HepG2 (cell line): Measurements from ENCODE around the gene DDR2. TPM values are rescaled to one million over a fixed set of nuclear protein-coding genes. Genes with fewer than 3 reads are reported as not detected.
"Not testable (repeated sequence)": the region's sequence is repeated elsewhere in the genome, so short reads cannot be mapped to it uniquely, and the experiment has no call there.

Source experiments
- ARHGAP35 ChIP-seq: sonication (generic); formaldehyde crosslinking; IDR thresholded peaks from 2 replicates; pipeline ENCODE4 v1.9.0; 2022; ENCODE audit warnings: mild to moderate bottlenecking, inconsistent platforms, moderate library complexity, missing genetic modification reagents, borderline replicate concordance
- DPF2 ChIP-seq: sonication (generic); formaldehyde crosslinking; IDR thresholded peaks from 2 replicates; pipeline ENCODE4 v1.4.0; 2020; ENCODE audit warnings: mild to moderate bottlenecking, low read depth, missing genetic modification reagents, borderline replicate concordance
- ELF3 ChIP-seq: IDR thresholded peaks from 2 replicates; pipeline ENCODE4 v1.6.1; 2016; ENCODE audit warnings: missing genetic modification reagents, missing compliant biosample characterization
- FOXA1 ChIP-seq, 2 experiments: fragments of 450-650 bp in 1 of 2; sonication (generic) in 1 of 2; formaldehyde crosslinking in 1 of 2; IDR thresholded peaks; 2 replicates each; pipeline versions ENCODE4 v1.4.0 to v1.6.1; 2016 to 2020; ENCODE audit warnings: missing genetic modification reagents in 1 of 2
- KDM1A ChIP-seq: IDR thresholded peaks from 2 replicates; pipeline ENCODE4 v1.6.1; 2016; ENCODE audit warnings: missing compliant biosample characterization
- MED1 ChIP-seq: sonication (generic); formaldehyde crosslinking; IDR thresholded peaks from 2 replicates; pipeline ENCODE4 v1.4.0; 2020; ENCODE audit warnings: missing genetic modification reagents
- MEF2D ChIP-seq: sonication (generic); formaldehyde crosslinking; IDR thresholded peaks from 2 replicates; pipeline ENCODE4 v1.5.1; 2020; ENCODE audit warnings: mild to moderate bottlenecking, missing genetic modification reagents
- NCOA2 ChIP-seq: sonication (generic); formaldehyde crosslinking; IDR thresholded peaks from 2 replicates; pipeline ENCODE4 v1.8.0; 2022; ENCODE audit warnings: inconsistent platforms
- RCOR2 ChIP-seq: IDR thresholded peaks from 2 replicates; pipeline ENCODE4 v1.6.1; 2016; ENCODE audit warnings: missing biosample characterization, missing genetic modification reagents
- ZBTB7B ChIP-seq: sonication (generic); formaldehyde crosslinking; IDR thresholded peaks from 2 replicates; pipeline ENCODE4 v1.4.0; 2020; ENCODE audit warnings: missing genetic modification reagents
- ZNF350 ChIP-seq: sonication (generic); formaldehyde crosslinking; IDR thresholded peaks from 2 replicates; pipeline ENCODE4 v1.4.0; 2020; ENCODE audit warnings: mild to moderate bottlenecking, low read depth, missing genetic modification reagents, borderline replicate concordance
- ZNF761 ChIP-seq: sonication (generic); formaldehyde crosslinking; conservative IDR thresholded peaks from 2 replicates; pipeline ENCODE4 v1.4.0; 2020; ENCODE audit warnings: mild to moderate bottlenecking, missing genetic modification reagents
- polyA plus RNA-seq, 8 experiments: library from polyadenylated mRNA; depleted of rRNA in 3 of 8; stranded (reverse) in 7 of 8; unstranded in 1 of 8; fragments of >200 nt; fragmentation: Illumina TruSeq in 4 of 8; extraction: Trizol in 4 of 8; gene quantifications; 2 replicates each; pipeline versions ENCODE4 v1.2.1 to v1.2.3, GENCODE V29; 2011 to 2016; ENCODE audit warnings: low read depth in 4 of 8, missing spikeins in 1 of 8, mixed read lengths in 1 of 8; ENCODE audit not compliant: insufficient read depth in 1 of 8
- total RNA-seq, 5 experiments: library from RNA; depleted of rRNA; stranded (reverse); fragments of >200 nt; fragmentation: Illumina TruSeq; extraction: Trizol; gene quantifications; 2 replicates each; pipeline ENCODE4 v1.2.3, GENCODE V29; 2016; ENCODE audit warnings: low read depth in 1 of 5
- TF ChIP-seq, protein P1 (sequence below): IDR thresholded peaks from 2 replicates; pipeline ENCODE4 v1.6.1; 2016; ENCODE audit warnings: mild to moderate bottlenecking
- TF ChIP-seq, protein P2 (sequence below): sonication (generic); formaldehyde crosslinking; IDR thresholded peaks from 2 replicates; pipeline ENCODE4 v1.4.0; 2020; ENCODE audit warnings: missing genetic modification reagents
- TF ChIP-seq, protein P3 (sequence below): sonication (generic); formaldehyde crosslinking; IDR thresholded peaks from 2 replicates; pipeline ENCODE4 v1.4.0; 2020; ENCODE audit warnings: missing genetic modification reagents
- TF ChIP-seq, protein P4 (sequence below), 2 experiments: fragments of 450-650 bp in 1 of 2; sonication (generic) in 1 of 2; formaldehyde crosslinking; IDR thresholded peaks; 2 replicates each; pipeline versions ENCODE4 v1.5.0 to v1.8.0; 2020 to 2022; ENCODE audit warnings: mild to moderate bottlenecking in 1 of 2, missing genetic modification reagents in 1 of 2
- TF ChIP-seq, protein P5 (sequence below): sonication (generic); formaldehyde crosslinking; IDR thresholded peaks from 2 replicates; pipeline ENCODE4 v1.5.1; 2020; ENCODE audit warnings: mild to moderate bottlenecking, moderate library complexity, missing genetic modification reagents
- TF ChIP-seq, protein P6 (sequence below), 2 experiments: sonication (generic) in 1 of 2; formaldehyde crosslinking in 1 of 2; IDR thresholded peaks; 2 replicates each; pipeline versions ENCODE4 v1.4.0 to v1.6.1; 2018 to 2020; ENCODE audit warnings: missing genetic modification reagents in 2 of 2, borderline replicate concordance in 1 of 2, low read depth in 1 of 2, mild to moderate bottlenecking in 1 of 2, missing biosample characterization in 1 of 2

Gene DDR2
- total and polyA plus RNA-seq, 2 of the 13 experiments (the other 11 are each of a cell fraction or from before 2014, with no cell fraction given): 0.36 to 0.38 TPM

DNA sequence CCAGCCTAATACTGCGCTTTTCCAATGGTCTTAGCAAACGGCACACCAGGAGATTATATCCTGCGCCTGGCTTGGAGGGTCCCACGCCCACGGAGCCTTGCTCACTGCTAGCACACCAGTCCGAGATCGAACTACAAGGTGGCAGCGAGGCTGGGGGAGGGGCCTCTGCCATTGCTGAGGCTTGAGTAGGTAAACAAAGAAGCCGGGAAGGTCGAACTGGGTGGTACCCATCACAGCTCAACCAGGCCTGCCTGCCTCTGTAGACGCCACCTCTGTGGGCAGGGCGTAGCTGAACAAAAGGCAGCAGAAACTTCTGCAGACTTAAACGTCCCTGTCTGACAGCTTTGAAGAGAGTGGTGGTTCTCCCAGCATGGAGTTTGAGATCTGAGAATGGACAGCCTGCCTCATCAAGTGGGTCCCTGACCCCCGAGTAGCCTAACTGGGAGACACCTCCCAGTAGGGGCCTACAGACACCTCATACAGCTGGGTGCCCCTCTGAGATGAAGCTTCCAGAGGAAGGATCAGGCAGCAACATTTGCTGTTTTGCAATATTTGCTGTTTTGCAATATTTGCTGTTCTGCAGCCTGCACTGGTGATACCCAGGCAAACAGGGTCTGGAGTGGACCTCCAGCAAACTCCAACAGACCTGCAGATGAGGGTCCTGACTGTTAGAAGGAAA lies 114.1 kb downstream of the DDR2 start (continued):
- TF ChIP-seq, protein P1, sequence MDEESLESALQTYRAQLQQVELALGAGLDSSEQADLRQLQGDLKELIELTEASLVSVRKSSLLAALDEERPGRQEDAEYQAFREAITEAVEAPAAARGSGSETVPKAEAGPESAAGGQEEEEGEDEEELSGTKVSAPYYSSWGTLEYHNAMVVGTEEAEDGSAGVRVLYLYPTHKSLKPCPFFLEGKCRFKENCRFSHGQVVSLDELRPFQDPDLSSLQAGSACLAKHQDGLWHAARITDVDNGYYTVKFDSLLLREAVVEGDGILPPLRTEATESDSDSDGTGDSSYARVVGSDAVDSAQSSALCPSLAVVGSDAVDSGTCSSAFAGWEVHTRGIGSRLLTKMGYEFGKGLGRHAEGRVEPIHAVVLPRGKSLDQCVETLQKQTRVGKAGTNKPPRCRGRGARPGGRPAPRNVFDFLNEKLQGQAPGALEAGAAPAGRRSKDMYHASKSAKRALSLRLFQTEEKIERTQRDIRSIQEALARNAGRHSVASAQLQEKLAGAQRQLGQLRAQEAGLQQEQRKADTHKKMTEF (CRISPR knock-in tag): peak; percentile 84
- TF ChIP-seq ZNF761 (CRISPR knock-in tag) (peak; percentile 66; the same call in 1 of the 2 replicates), ELF3 (CRISPR knock-in tag) (peak; percentile 50; the same call in 1 of the 2 replicates), MEF2D (CRISPR knock-in tag) (0 out of 2 replicates have a peak, but pooled peaks have one; percentile 37), KDM1A (CRISPR knock-in tag) (peak; percentile 88), DPF2 (CRISPR knock-in tag) (peak; percentile 85), FOXA1 (CRISPR knock-in tag; IDR thresholded peaks at IDR 0.05) (peak; percentile 95), ZBTB7B (CRISPR knock-in tag) (peak; percentile 97), ZNF350 (peak; percentile 63; the same call in 1 of the 2 replicates), MED1 (peak; percentile 69), ARHGAP35 (CRISPR knock-in tag) (0 out of 2 replicates have a peak, but pooled peaks have one; percentile 40), NCOA2 (CRISPR knock-in tag) (peak; percentile 85), RCOR2 (peak; percentile 74)
- TF ChIP-seq, protein P2, sequence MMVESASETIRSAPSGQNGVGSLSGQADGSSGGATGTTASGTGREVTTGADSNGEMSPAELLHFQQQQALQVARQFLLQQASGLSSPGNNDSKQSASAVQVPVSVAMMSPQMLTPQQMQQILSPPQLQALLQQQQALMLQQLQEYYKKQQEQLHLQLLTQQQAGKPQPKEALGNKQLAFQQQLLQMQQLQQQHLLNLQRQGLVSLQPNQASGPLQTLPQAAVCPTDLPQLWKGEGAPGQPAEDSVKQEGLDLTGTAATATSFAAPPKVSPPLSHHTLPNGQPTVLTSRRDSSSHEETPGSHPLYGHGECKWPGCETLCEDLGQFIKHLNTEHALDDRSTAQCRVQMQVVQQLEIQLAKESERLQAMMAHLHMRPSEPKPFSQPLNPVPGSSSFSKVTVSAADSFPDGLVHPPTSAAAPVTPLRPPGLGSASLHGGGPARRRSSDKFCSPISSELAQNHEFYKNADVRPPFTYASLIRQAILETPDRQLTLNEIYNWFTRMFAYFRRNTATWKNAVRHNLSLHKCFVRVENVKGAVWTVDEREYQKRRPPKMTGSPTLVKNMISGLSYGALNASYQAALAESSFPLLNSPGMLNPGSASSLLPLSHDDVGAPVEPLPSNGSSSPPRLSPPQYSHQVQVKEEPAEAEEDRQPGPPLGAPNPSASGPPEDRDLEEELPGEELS (CRISPR knock-in tag): peak; percentile 84
- TF ChIP-seq FOXA1 (IDR thresholded peaks at IDR 0.05): not testable (repeated sequence)
- TF ChIP-seq, protein P3, sequence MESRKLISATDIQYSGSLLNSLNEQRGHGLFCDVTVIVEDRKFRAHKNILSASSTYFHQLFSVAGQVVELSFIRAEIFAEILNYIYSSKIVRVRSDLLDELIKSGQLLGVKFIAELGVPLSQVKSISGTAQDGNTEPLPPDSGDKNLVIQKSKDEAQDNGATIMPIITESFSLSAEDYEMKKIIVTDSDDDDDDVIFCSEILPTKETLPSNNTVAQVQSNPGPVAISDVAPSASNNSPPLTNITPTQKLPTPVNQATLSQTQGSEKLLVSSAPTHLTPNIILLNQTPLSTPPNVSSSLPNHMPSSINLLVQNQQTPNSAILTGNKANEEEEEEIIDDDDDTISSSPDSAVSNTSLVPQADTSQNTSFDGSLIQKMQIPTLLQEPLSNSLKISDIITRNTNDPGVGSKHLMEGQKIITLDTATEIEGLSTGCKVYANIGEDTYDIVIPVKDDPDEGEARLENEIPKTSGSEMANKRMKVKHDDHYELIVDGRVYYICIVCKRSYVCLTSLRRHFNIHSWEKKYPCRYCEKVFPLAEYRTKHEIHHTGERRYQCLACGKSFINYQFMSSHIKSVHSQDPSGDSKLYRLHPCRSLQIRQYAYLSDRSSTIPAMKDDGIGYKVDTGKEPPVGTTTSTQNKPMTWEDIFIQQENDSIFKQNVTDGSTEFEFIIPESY: 0 out of 2 replicates have a peak, but pooled peaks have one; percentile 28
- TF ChIP-seq, protein P4, sequence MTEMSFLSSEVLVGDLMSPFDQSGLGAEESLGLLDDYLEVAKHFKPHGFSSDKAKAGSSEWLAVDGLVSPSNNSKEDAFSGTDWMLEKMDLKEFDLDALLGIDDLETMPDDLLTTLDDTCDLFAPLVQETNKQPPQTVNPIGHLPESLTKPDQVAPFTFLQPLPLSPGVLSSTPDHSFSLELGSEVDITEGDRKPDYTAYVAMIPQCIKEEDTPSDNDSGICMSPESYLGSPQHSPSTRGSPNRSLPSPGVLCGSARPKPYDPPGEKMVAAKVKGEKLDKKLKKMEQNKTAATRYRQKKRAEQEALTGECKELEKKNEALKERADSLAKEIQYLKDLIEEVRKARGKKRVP (CRISPR knock-in tag; IDR thresholded peaks at IDR 0.05): peak in 1 of 2 experiments; percentile 69; a peak in 1 of 4 replicates
- TF ChIP-seq, protein P5, sequence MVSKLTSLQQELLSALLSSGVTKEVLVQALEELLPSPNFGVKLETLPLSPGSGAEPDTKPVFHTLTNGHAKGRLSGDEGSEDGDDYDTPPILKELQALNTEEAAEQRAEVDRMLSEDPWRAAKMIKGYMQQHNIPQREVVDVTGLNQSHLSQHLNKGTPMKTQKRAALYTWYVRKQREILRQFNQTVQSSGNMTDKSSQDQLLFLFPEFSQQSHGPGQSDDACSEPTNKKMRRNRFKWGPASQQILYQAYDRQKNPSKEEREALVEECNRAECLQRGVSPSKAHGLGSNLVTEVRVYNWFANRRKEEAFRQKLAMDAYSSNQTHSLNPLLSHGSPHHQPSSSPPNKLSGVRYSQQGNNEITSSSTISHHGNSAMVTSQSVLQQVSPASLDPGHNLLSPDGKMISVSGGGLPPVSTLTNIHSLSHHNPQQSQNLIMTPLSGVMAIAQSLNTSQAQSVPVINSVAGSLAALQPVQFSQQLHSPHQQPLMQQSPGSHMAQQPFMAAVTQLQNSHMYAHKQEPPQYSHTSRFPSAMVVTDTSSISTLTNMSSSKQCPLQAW (CRISPR knock-in tag): 0 out of 2 replicates have a peak, but pooled peaks have one; percentile 71
- TF ChIP-seq, protein P6, sequence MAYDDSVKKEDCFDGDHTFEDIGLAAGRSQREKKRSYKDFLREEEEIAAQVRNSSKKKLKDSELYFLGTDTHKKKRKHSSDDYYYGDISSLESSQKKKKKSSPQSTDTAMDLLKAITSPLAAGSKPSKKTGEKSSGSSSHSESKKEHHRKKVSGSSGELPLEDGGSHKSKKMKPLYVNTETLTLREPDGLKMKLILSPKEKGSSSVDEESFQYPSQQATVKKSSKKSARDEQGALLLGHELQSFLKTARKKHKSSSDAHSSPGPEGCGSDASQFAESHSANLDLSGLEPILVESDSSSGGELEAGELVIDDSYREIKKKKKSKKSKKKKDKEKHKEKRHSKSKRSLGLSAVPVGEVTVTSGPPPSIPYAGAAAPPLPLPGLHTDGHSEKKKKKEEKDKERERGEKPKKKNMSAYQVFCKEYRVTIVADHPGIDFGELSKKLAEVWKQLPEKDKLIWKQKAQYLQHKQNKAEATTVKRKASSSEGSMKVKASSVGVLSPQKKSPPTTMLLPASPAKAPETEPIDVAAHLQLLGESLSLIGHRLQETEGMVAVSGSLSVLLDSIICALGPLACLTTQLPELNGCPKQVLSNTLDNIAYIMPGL (CRISPR knock-in tag; IDR thresholded peaks at IDR 0.05; ENCODE audit: borderline replicate concordance in 1 of 2, low read depth in 1 of 2): 0 out of 4 replicates have a peak, but pooled peaks of 1 of the 2 experiments have one; percentile 16
